Astrocyte of the hippocampus (primary cell): ENCODE measurements around the gene ACOXL.

Source experiments
- DNase-seq: peaks from one replicate; pipeline ENCODE4 v3.0.0; 2011; ENCODE audit warnings: low read depth, low spot score

Gene ACOXL

GRCh38 chr2:111005821-111006220 is 273.4 kb downstream of the ACOXL start:
- no peak for DNase-seq

- DNase-seq: no peak
Observed at GRCh38 chr2:111007757-111008688, 275.6 kb downstream of the ACOXL start.

GRCh38 chr2:111011218-111011617 is 278.8 kb downstream of the ACOXL start:
- no peak for DNase-seq

GRCh38 chr2:111015283-111015995 is 283.1 kb downstream of the ACOXL start:
- DNase-seq: no peak

GRCh38 chr2:111017034-111017622 is 284.8 kb downstream of the ACOXL start:
- DNase-seq: no peak

- no peak for DNase-seq
Observed at GRCh38 chr2:111017909-111018308, 285.5 kb downstream of the ACOXL start.

- DNase-seq: no peak
Observed at GRCh38 chr2:111019381-111019780, 287.0 kb downstream of the ACOXL start.

GRCh38 chr2:111022633-111023032 is 290.3 kb downstream of the ACOXL start:
- no peak for DNase-seq

- no peak for DNase-seq
Observed at GRCh38 chr2:111024496-111024895, 292.1 kb downstream of the ACOXL start.

- no peak for DNase-seq
Observed at GRCh38 chr2:111025288-111025687, 292.9 kb downstream of the ACOXL start.

- DNase-seq: no peak
Observed at GRCh38 chr2:111028720-111029119, 296.3 kb downstream of the ACOXL start.

- DNase-seq: no peak
Observed at GRCh38 chr2:111029181-111029927, 297.0 kb downstream of the ACOXL start.

- DNase-seq: peak; percentile 9
Observed at GRCh38 chr2:111030260-111030891, 298.0 kb downstream of the ACOXL start.

- DNase-seq: no peak
Observed at GRCh38 chr2:111030945-111031344, 298.6 kb downstream of the ACOXL start.

- no peak for DNase-seq
Observed at GRCh38 chr2:111031546-111032478, 299.4 kb downstream of the ACOXL start.

GRCh38 chr2:111032721-111033429 is 300.5 kb downstream of the ACOXL start:
- DNase-seq: peak; percentile 13

- DNase-seq: no peak
Observed at GRCh38 chr2:111034146-111034545, 301.8 kb downstream of the ACOXL start.

- no peak for DNase-seq
Observed at GRCh38 chr2:111034606-111035005, 302.2 kb downstream of the ACOXL start.

GRCh38 chr2:111035830-111036441 is 303.6 kb downstream of the ACOXL start:
- no peak for DNase-seq
